NCI-H2227 treated with DMSO at 0.1 percent for 48 hours (cell line): ENCODE measurements around the gene TMEM245.

Experiments used
- DNase-seq: peaks from one replicate; lab custom pipeline; 2025; lab: John Stamatoyannopoulos, UW

Gene TMEM245

GRCh38 chr9:109119439-109120203, at the start of gene TMEM245:
TSS of gene TMEM245 (minus strand) at chr9:109119947. CDS start at chr9:109119913, 34 bp downstream.
- peak; percentile 89 for DNase-seq

GRCh38 chr9:109168170-109168569, 48.4 kb upstream of the TMEM245 start:
- DNase-seq = no peak

GRCh38 chr9:109167716-109168115, 48.0 kb upstream of the TMEM245 start:
- no peak for DNase-seq

GRCh38 chr9:109166771-109167601, 47.2 kb upstream of the TMEM245 start, which contains the start of gene FRRS1L:
TSS of gene FRRS1L (minus strand) at chr9:109167249. CDS start at chr9:109167138, 111 bp downstream.
- peak; percentile 38 for DNase-seq

GRCh38 chr9:109166171-109166770, 46.5 kb upstream of the TMEM245 start:
- DNase-seq = no peak

GRCh38 chr9:109164042-109164441, 44.3 kb upstream of the TMEM245 start:
- no peak for DNase-seq

GRCh38 chr9:109163194-109163593, 43.4 kb upstream of the TMEM245 start:
- DNase-seq = no peak

GRCh38 chr9:109162677-109163076, 42.9 kb upstream of the TMEM245 start:
- no peak for DNase-seq

- DNase-seq = no peak
Measured at GRCh38 chr9:109161471-109161870, 41.7 kb upstream of the TMEM245 start.

- no peak for DNase-seq
Measured at GRCh38 chr9:109159583-109159982, 39.8 kb upstream of the TMEM245 start.

GRCh38 chr9:109158651-109159050, 38.9 kb upstream of the TMEM245 start:
- DNase-seq = no peak

- DNase-seq = no peak
Measured at GRCh38 chr9:109156708-109157107, 37.0 kb upstream of the TMEM245 start.

GRCh38 chr9:109150925-109151545, 31.3 kb upstream of the TMEM245 start:
- DNase-seq = no peak

- no peak for DNase-seq
Measured at GRCh38 chr9:109149722-109150121, 30.0 kb upstream of the TMEM245 start.

GRCh38 chr9:109149089-109149488, 29.3 kb upstream of the TMEM245 start:
- no peak for DNase-seq

GRCh38 chr9:109145051-109145450, 25.3 kb upstream of the TMEM245 start:
- no peak for DNase-seq

- no peak for DNase-seq
Measured at GRCh38 chr9:109143881-109144562, 24.3 kb upstream of the TMEM245 start.

GRCh38 chr9:109141375-109141774, 21.6 kb upstream of the TMEM245 start:
- DNase-seq = no peak

GRCh38 chr9:109139851-109140250, 20.1 kb upstream of the TMEM245 start:
- DNase-seq = no peak

GRCh38 chr9:109138421-109138820, 18.7 kb upstream of the TMEM245 start:
- no peak for DNase-seq

- DNase-seq = no peak
Measured at GRCh38 chr9:109134167-109134578, 14.4 kb upstream of the TMEM245 start.

- no peak for DNase-seq
Measured at GRCh38 chr9:109133533-109133932, 13.8 kb upstream of the TMEM245 start.
